Caco-2 (cell line): ENCODE results near the gene TTC7B. TPM values are rescaled to one million over a fixed set of nuclear protein-coding genes. Genes with fewer than 3 reads are reported as not detected.

Experiments
- BruUV-seq: library from RNA; stranded (reverse); fragments of 400-500 nt; replicated peaks from 2 replicates; lab custom pipeline; 2021; lab: Mats Ljungman, UMichigan
- CTCF ChIA-PET: fragments of 300-600 bp; sonication (Branson Sonifier 250); formaldehyde crosslinking; loops from one replicate; lab custom pipeline; 2022; ENCODE audit warnings: antibody characterized with exemption; lab: Charles Lee
- POLR2A ChIA-PET: fragments of 300-600 bp; sonication (Branson Sonifier 250); formaldehyde crosslinking; loops from one replicate; lab custom pipeline; 2022; ENCODE audit warnings: antibody characterized with exemption; lab: Charles Lee
- DNase-seq, 2 experiments: peaks; one replicate each; pipeline versions ENCODE4 v3.0.0 to v3.0.0-alpha.2; 2020 to 2022
- H3K27me3 ChIP-seq: replicated peaks from 2 replicates; pipeline ENCODE4 v1.6.0; 2011; ENCODE audit warnings: low read length; ENCODE audit not compliant: control insufficient read depth, insufficient read depth
- H3K36me3 ChIP-seq: 2 replicates; pipeline ENCODE4 v1.5.1; 2011; ENCODE audit warnings: low read length; ENCODE audit not compliant: control insufficient read depth, insufficient read depth
- H3K4me1 ChIP-seq: fragments of 250-450 bp; sonication (Bioruptor Pico); 2 replicates; pipeline ENCODE4 v1.5.1; 2020; ENCODE audit warnings: mild to moderate bottlenecking
- H3K4me3 ChIP-seq: 2 replicates; pipeline ENCODE4 v1.5.1; 2011; ENCODE audit warnings: low read depth, mild to moderate bottlenecking, control low read depth, low read length
- H3K9me3 ChIP-seq: fragments of 250-450 bp; sonication (Bioruptor Pico); 2 replicates; pipeline ENCODE4 v1.5.1; 2020; ENCODE audit warnings: mild to moderate bottlenecking, moderate library complexity
- H3K27ac Mint-ChIP-seq: one replicate; pipeline ENCODE4 v1.8.0; 2022; ENCODE audit warnings: mixed read lengths; ENCODE audit not compliant: unreplicated experiment
- H3K27me3 Mint-ChIP-seq: one replicate; pipeline ENCODE4 v1.8.0; 2022; ENCODE audit warnings: mixed read lengths; ENCODE audit not compliant: insufficient read depth, unreplicated experiment
- H3K36me3 Mint-ChIP-seq: one replicate; pipeline ENCODE4 v1.8.0; 2022; ENCODE audit warnings: mild to moderate bottlenecking, mixed read lengths; ENCODE audit not compliant: insufficient read depth, unreplicated experiment
- H3K4me1 Mint-ChIP-seq: one replicate; pipeline ENCODE4 v1.8.0; 2022; ENCODE audit warnings: low read depth, mixed read lengths; ENCODE audit not compliant: unreplicated experiment
- H3K4me3 Mint-ChIP-seq: one replicate; pipeline ENCODE4 v1.8.0; 2022; ENCODE audit warnings: mild to moderate bottlenecking, moderate library complexity, mixed read lengths; ENCODE audit not compliant: unreplicated experiment
- H3K9me3 Mint-ChIP-seq: one replicate; pipeline ENCODE4 v1.8.0; 2022; ENCODE audit warnings: mixed read lengths; ENCODE audit not compliant: unreplicated experiment
- intact Hi-C: fragments of 100-400 bp; cut with micrococcal nuclease; formaldehyde crosslinking; loops from one replicate; pipeline ENCODE4 v1.10.0; 2022; ENCODE audit not compliant: unreplicated experiment
- total RNA-seq: library from RNA; stranded (reverse); gene quantifications from 2 replicates; pipeline ENCODE4 v1.2.3, GENCODE V29; 2022
- TF ChIP-seq, protein P1 (sequence below), 2 experiments: fragments of 200-600 bp in 1 of 2; IDR thresholded peaks; 1 replicate in 1 of 2; 2 replicates in 1 of 2; pipeline versions ENCODE4 v1.5.1 to v1.8.0; 2011 to 2022; ENCODE audit warnings: antibody characterized with exemption in 1 of 2, control low read depth in 1 of 2, inconsistent platforms in 1 of 2, low read depth in 1 of 2, low read length in 1 of 2, mild to moderate bottlenecking in 1 of 2, moderate library complexity in 1 of 2; ENCODE audit not compliant: insufficient read depth in 1 of 2, severe bottlenecking in 1 of 2, unreplicated experiment in 1 of 2

Gene TTC7B
- total RNA-seq, 1 experiment from 2014 or later = 28.5 TPM

DNA sequence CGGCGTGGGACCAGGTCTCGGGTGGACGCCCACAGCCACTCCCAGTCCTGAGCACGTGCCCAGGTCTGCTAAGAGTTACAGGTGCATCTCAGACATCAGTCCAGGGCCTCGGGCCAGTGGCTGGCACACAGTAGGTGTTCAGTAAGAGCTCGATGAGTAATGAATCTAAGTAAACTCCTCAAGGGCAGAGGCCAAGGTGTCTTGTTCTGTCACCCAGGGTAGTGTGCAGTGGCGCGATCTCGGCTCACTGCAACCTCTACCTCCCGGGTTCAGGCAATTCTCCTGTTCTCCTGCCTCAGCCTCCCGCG, 11.2 kb downstream of the TTC7B start:
- H3K4me1 Mint-ChIP-seq = peaks cover 6% of the 10 kb centered on the region
- DNase-seq = no peak
- H3K36me3 ChIP-seq = no peaks in the 10 kb centered on the region
- no TSS peak for BruUV-seq
- CTCF ChIA-PET = no interaction called here
- H3K4me3 Mint-ChIP-seq = no peak overlapping the region
- no peak overlapping the region for H3K27ac Mint-ChIP-seq
- H3K36me3 Mint-ChIP-seq = no peaks in the 10 kb centered on the region
- H3K4me3 ChIP-seq = no peak overlapping the region
- POLR2A ChIA-PET = no interaction called here
- peaks cover 7% of the 10 kb centered on the region; the same call in 1 of the 2 replicates for H3K4me1 ChIP-seq
- no peaks in the 10 kb centered on the region for H3K9me3 ChIP-seq
- no peaks in the 10 kb centered on the region for H3K27me3 ChIP-seq
- H3K9me3 Mint-ChIP-seq = no peaks in the 10 kb centered on the region
- no peaks in the 10 kb centered on the region for H3K27me3 Mint-ChIP-seq
- intact Hi-C loops = no loop called here
- TF ChIP-seq, protein P1, sequence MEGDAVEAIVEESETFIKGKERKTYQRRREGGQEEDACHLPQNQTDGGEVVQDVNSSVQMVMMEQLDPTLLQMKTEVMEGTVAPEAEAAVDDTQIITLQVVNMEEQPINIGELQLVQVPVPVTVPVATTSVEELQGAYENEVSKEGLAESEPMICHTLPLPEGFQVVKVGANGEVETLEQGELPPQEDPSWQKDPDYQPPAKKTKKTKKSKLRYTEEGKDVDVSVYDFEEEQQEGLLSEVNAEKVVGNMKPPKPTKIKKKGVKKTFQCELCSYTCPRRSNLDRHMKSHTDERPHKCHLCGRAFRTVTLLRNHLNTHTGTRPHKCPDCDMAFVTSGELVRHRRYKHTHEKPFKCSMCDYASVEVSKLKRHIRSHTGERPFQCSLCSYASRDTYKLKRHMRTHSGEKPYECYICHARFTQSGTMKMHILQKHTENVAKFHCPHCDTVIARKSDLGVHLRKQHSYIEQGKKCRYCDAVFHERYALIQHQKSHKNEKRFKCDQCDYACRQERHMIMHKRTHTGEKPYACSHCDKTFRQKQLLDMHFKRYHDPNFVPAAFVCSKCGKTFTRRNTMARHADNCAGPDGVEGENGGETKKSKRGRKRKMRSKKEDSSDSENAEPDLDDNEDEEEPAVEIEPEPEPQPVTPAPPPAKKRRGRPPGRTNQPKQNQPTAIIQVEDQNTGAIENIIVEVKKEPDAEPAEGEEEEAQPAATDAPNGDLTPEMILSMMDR (IDR thresholded peaks at IDR 0.05; ENCODE audit: insufficient read depth in 1 of 2, low read depth in 1 of 2, low read length in 1 of 2, severe bottlenecking in 1 of 2, unreplicated experiment in 1 of 2) = no peak

DNA sequence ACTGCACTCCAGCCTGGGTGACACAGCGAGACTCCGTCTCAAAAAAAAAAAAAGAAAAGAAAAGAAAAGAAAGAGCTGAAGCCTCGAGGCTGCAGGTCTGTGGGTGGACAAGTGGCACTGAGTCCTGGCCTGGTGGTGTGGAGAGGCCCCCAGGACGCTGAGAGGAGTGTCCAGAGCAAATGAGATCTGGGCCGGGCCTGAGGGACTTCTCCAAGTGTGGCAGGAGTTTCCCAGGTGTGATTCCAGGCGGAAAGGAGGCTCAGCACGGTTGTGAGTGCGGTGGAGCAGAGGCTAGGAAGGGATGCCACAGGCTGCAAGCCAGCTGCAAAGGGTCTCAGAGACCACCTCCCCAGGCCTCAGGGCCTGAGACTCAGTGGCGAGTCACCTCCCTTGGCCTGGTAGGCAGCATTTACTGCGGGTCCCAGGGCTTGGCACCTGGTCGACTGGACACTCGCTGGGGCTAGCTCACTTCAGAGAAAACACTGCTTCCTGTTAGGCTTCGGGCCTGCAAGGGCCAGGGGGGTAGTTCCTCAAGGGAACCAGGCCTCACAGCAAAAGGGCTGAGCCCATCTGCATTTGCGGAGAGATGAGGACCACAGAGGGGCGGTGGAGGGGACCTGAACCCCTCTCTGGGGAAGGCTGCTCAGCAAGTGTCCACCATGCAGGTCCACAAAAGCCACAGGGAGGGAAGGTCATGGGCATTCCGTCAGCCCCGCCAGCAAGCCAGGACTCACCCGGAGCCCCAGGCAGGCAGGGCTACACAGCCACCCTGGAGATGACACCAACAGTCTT, 11.7 kb downstream of the TTC7B start:
- DNase-seq = no peak
- ChIA-PET CTCF (no interaction called here), POLR2A (no interaction called here)
- no peaks in the 10 kb centered on the region for H3K27me3 Mint-ChIP-seq
- peaks cover 6% of the 10 kb centered on the region for H3K4me1 Mint-ChIP-seq
- Histone ChIP-seq H3K27me3 (no peaks in the 10 kb centered on the region), H3K4me1 (peaks cover 7% of the 10 kb centered on the region; the same call in 1 of the 2 replicates), H3K36me3 (no peaks in the 10 kb centered on the region), H3K9me3 (no peaks in the 10 kb centered on the region), H3K4me3 (no peak overlapping the region)
- no peak overlapping the region for H3K27ac Mint-ChIP-seq
- TF ChIP-seq, protein P1 (IDR thresholded peaks at IDR 0.05; ENCODE audit: insufficient read depth in 1 of 2, low read depth in 1 of 2, low read length in 1 of 2, severe bottlenecking in 1 of 2, unreplicated experiment in 1 of 2) = no peak
- H3K4me3 Mint-ChIP-seq = no peak overlapping the region
- no TSS peak for BruUV-seq
- intact Hi-C loops = no loop called here
- no peaks in the 10 kb centered on the region for H3K36me3 Mint-ChIP-seq
- no peaks in the 10 kb centered on the region for H3K9me3 Mint-ChIP-seq

DNA sequence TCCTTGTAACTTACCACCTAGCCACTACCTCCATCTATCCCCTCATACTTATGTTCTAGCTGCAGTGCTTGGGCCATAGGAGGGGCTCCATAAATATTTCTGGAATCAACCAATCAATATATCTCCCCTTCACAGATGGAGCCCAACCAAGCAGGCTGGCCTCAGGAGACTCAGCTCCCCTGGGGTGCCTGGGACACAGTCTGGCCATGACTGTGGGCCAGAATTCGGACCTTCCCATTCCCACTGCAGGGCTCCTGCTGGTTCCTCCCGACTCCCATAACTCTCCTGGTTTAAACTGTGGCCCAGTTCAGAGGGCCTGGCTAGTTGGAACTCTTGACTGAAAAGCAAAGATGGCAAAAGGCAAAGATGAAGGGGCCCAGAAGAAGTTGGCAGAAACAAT, 13.0 kb downstream of the TTC7B start:
- no peaks in the 10 kb centered on the region for H3K36me3 ChIP-seq
- H3K4me3 ChIP-seq = no peak overlapping the region
- ChIA-PET CTCF (no interaction called here), POLR2A (no interaction called here)
- H3K4me1 ChIP-seq = peaks cover 7% of the 10 kb centered on the region; the same call in 1 of the 2 replicates
- TF ChIP-seq, protein P1 (IDR thresholded peaks at IDR 0.05; ENCODE audit: insufficient read depth in 1 of 2, low read depth in 1 of 2, low read length in 1 of 2, severe bottlenecking in 1 of 2, unreplicated experiment in 1 of 2) = no peak
- Mint-ChIP-seq H3K27me3 (no peaks in the 10 kb centered on the region), H3K27ac (no peak overlapping the region), H3K9me3 (no peaks in the 10 kb centered on the region), H3K36me3 (no peaks in the 10 kb centered on the region), H3K4me3 (no peak overlapping the region), H3K4me1 (peaks cover 6% of the 10 kb centered on the region)
- no peaks in the 10 kb centered on the region for H3K27me3 ChIP-seq
- H3K9me3 ChIP-seq = no peaks in the 10 kb centered on the region
- intact Hi-C loops = no loop called here
- no peak for DNase-seq
- BruUV-seq = no TSS peak
